H1 (cell line): ENCODE results near the gene COL5A1. TPM values are rescaled to one million over a fixed set of nuclear protein-coding genes. Genes with fewer than 3 reads are reported as not detected.

Experiments
- CHD2 ChIP-seq: IDR thresholded peaks from 2 replicates; pipeline ENCODE4 v1.6.1; 2012; ENCODE audit warnings: low read length, improper control_type of control experiment
- CTBP2 ChIP-seq: IDR thresholded peaks from 2 replicates; pipeline ENCODE4 v1.7.0; 2011; ENCODE audit warnings: borderline replicate concordance, mild to moderate bottlenecking, moderate library complexity, mixed read lengths, low read length; ENCODE audit not compliant: insufficient read depth, insufficient read length
- GABPA ChIP-seq: IDR thresholded peaks from 2 replicates; pipeline ENCODE4 v1.6.1; 2011; ENCODE audit warnings: mild to moderate bottlenecking, low read length, moderate library complexity, borderline replicate concordance; ENCODE audit not compliant: insufficient read depth
- JUN ChIP-seq: IDR thresholded peaks from 2 replicates; pipeline ENCODE4 v1.6.1; 2011; ENCODE audit warnings: low read depth, mild to moderate bottlenecking, improper control_type of control experiment, low read length
- KDM4A ChIP-seq: IDR thresholded peaks from one replicate; pipeline ENCODE4 v1.7.1; 2012; ENCODE audit warnings: low read depth, mild to moderate bottlenecking, moderate library complexity, low read length, inconsistent platforms; ENCODE audit not compliant: severe bottlenecking
- KDM5A ChIP-seq: fragments of 200-600 bp; IDR thresholded peaks from 2 replicates; pipeline ENCODE4 v1.7.1; 2012; ENCODE audit warnings: mild to moderate bottlenecking, low read length, inconsistent platforms, mixed read lengths
- POLR2AphosphoS5 ChIP-seq: IDR thresholded peaks from 2 replicates; pipeline ENCODE4 v1.6.1; 2011; ENCODE audit warnings: low read depth, low read length
- SP1 ChIP-seq: IDR thresholded peaks from 2 replicates; pipeline ENCODE4 v1.6.1; 2011; ENCODE audit warnings: low read depth, low read length
- SUZ12 ChIP-seq: fragments of 200-600 bp; sonication (generic); IDR thresholded peaks from 2 replicates; pipeline ENCODE4 v1.6.1; 2012; ENCODE audit warnings: mild to moderate bottlenecking, inconsistent platforms, low read length, moderate library complexity, mixed read lengths
- TCF12 ChIP-seq: IDR thresholded peaks from 2 replicates; pipeline ENCODE4 v1.6.1; 2011; ENCODE audit warnings: low read depth, mild to moderate bottlenecking, low read length
- polyA plus RNA-seq, 7 experiments: library from polyadenylated mRNA; depleted of rRNA in 3 of 7; stranded (reverse) in 5 of 7; unstranded in 2 of 7; fragments of >200 nt in 5 of 7; fragments of 200-250 nt in 2 of 7; gene quantifications; 1 replicate in 5 of 7; 2 replicates in 1 of 7; 4 replicates in 1 of 7; pipeline versions ENCODE4 v1.2.1 to v1.2.3, GENCODE V29; 2011 to 2013; ENCODE audit warnings: missing spikeins in 2 of 7, mixed read lengths in 2 of 7
- total RNA-seq: library from RNA; stranded (reverse); fragmentation: NEBNext Ultra II Directional; extraction: Animal tissue kit (Norgen Biotek cat#: 25700); gene quantifications from 2 replicates; pipeline ENCODE4 v1.2.1, GENCODE V29; 2021

COL5A1 gene
- total and polyA plus RNA-seq, 2 of the 8 experiments (the other 6 are each of a cell fraction or from before 2014, with no cell fraction given): 3.8 to 12.0 TPM

GRCh38 chr9:134617836-134618162 is 23.8 kb upstream of the COL5A1 start (continued):
- TF ChIP-seq JUN (no peak), POLR2AphosphoS5 (no peak), SP1 (no peak), SUZ12 (no peak), KDM5A (no peak), CHD2 (no peak), CTBP2 (no peak), TCF12 (no peak), GABPA (no peak), KDM4A (no peak)
